T-helper 2 cell (primary cell): ENCODE measurements around the gene CACNA2D3.

Experiments
- DNase-seq, 5 experiments: peaks; one replicate each; pipeline versions ENCODE4 v3.0.0 to v3.0.0-alpha.2; 2012 to 2022

CACNA2D3 gene

GRCh38 chr3:54127499-54128056, 5.2 kb downstream of the CACNA2D3 start:
- DNase-seq = no peak

- no peak for DNase-seq
These were observed 8.8 kb downstream of the CACNA2D3 start for GRCh38 chr3:54131026-54131605.

- no peak for DNase-seq
These were observed 9.5 kb downstream of the CACNA2D3 start for GRCh38 chr3:54131890-54132289.

GRCh38 chr3:54132685-54133084, 10.3 kb downstream of the CACNA2D3 start:
- no peak for DNase-seq

- no peak for DNase-seq
These were observed 10.8 kb downstream of the CACNA2D3 start for GRCh38 chr3:54133196-54133595.

- no peak for DNase-seq
These were observed 11.8 kb downstream of the CACNA2D3 start for GRCh38 chr3:54134155-54134554.

GRCh38 chr3:54134713-54135112, 12.4 kb downstream of the CACNA2D3 start:
- DNase-seq = no peak

GRCh38 chr3:54137311-54137710, 15.0 kb downstream of the CACNA2D3 start:
- DNase-seq = no peak

- DNase-seq = no peak
These were observed 16.7 kb downstream of the CACNA2D3 start for GRCh38 chr3:54138937-54139547.

- DNase-seq = no peak
These were observed 17.3 kb downstream of the CACNA2D3 start for GRCh38 chr3:54139630-54140029.

GRCh38 chr3:54144284-54144683, 21.9 kb downstream of the CACNA2D3 start:
- DNase-seq = no peak

- DNase-seq = peak in 1 of 5 experiments; percentile 7
These were observed 24.3 kb downstream of the CACNA2D3 start for GRCh38 chr3:54146506-54147239.

GRCh38 chr3:54150864-54151467, 28.6 kb downstream of the CACNA2D3 start:
- no peak for DNase-seq

- no peak for DNase-seq
These were observed 31.1 kb downstream of the CACNA2D3 start for GRCh38 chr3:54153477-54153876.

- DNase-seq = no peak
These were observed 35.5 kb downstream of the CACNA2D3 start for GRCh38 chr3:54157860-54158259.

- DNase-seq = no peak
These were observed 37.6 kb downstream of the CACNA2D3 start for GRCh38 chr3:54159917-54160316.

- no peak for DNase-seq
These were observed 41.1 kb downstream of the CACNA2D3 start for GRCh38 chr3:54163441-54163840.

- DNase-seq = no peak
These were observed 42.0 kb downstream of the CACNA2D3 start for GRCh38 chr3:54164192-54164975.

GRCh38 chr3:54165865-54166264, 43.5 kb downstream of the CACNA2D3 start:
- DNase-seq = no peak

GRCh38 chr3:54167999-54168398, 45.6 kb downstream of the CACNA2D3 start:
- no peak for DNase-seq

GRCh38 chr3:54168451-54168850, 46.1 kb downstream of the CACNA2D3 start:
- no peak for DNase-seq

- no peak for DNase-seq
These were observed 47.2 kb downstream of the CACNA2D3 start for GRCh38 chr3:54169524-54169923.

- DNase-seq = no peak
These were observed 49.2 kb downstream of the CACNA2D3 start for GRCh38 chr3:54171509-54171908.
